ENCODE measurements around the gene RSPH9. TPM values are rescaled to one million over a fixed set of nuclear protein-coding genes. Genes with fewer than 3 reads are reported as not detected.
A peak's percentile ranks its signal among the peaks of the same experiment; 100 is the strongest.
"Not testable (repeated sequence)": the region's sequence is repeated elsewhere in the genome, so short reads cannot be mapped to it uniquely, and the experiment has no call there.

The RSPH9 gene
- total RNA-seq, 1 donor from 2014 or later = 0.63 TPM

GRCh38 chr6:43698584-43699349, 53.9 kb downstream of the RSPH9 start:
- H3K27ac Mint-ChIP-seq (ENCODE audit: unreplicated experiment) = peak overlapping the region; percentile 62

GRCh38 chr6:43699564-43700186, 54.8 kb downstream of the RSPH9 start:
- no peak overlapping the region for H3K4me3 Mint-ChIP-seq
- peaks cover 62% of the 10 kb centered on the region for H3K4me1 Mint-ChIP-seq
- no peak for DNase-seq (ENCODE audit: low read depth, low spot score)

More at GRCh38 chr6:43698584-43699349, 53.9 kb downstream of the RSPH9 start:
- Mint-ChIP-seq H3K4me1 (peaks cover 60% of the 10 kb centered on the region), H3K36me3 (ENCODE audit: low read depth) (no peaks in the 10 kb centered on the region), H3K27me3 (ENCODE audit: low read depth) (no peaks in the 10 kb centered on the region), H3K9me3 (no peaks in the 10 kb centered on the region), H3K4me3 (peak overlapping the region; percentile 25)
- no peak for TF ChIP-seq CTCF (conservative IDR thresholded peaks at IDR 0.05)
- DNase-seq (ENCODE audit: low read depth, low spot score) = no peak

GRCh38 chr6:43700939-43701560, 56.2 kb downstream of the RSPH9 start:
- not testable (repeated sequence) for H3K9me3 Mint-ChIP-seq; H3K27ac Mint-ChIP-seq (ENCODE audit: unreplicated experiment); H3K27me3 Mint-ChIP-seq (ENCODE audit: low read depth); H3K4me3 Mint-ChIP-seq; DNase-seq (ENCODE audit: low read depth, low spot score); H3K36me3 Mint-ChIP-seq (ENCODE audit: low read depth)
- peaks cover 60% of the 10 kb centered on the region for H3K4me1 Mint-ChIP-seq

More at GRCh38 chr6:43699564-43700186, 54.8 kb downstream of the RSPH9 start:
- no peak for TF ChIP-seq CTCF (conservative IDR thresholded peaks at IDR 0.05)
- Mint-ChIP-seq H3K27ac (ENCODE audit: unreplicated experiment) (peak overlapping the region; percentile 62), H3K9me3 (no peaks in the 10 kb centered on the region), H3K27me3 (ENCODE audit: low read depth) (no peaks in the 10 kb centered on the region), H3K36me3 (ENCODE audit: low read depth) (no peaks in the 10 kb centered on the region)

GRCh38 chr6:43702171-43702533, 57.3 kb downstream of the RSPH9 start:
- Mint-ChIP-seq H3K4me3 (peak overlapping the region; percentile 35), H3K9me3 (no peaks in the 10 kb centered on the region), H3K27me3 (ENCODE audit: low read depth) (no peaks in the 10 kb centered on the region), H3K36me3 (ENCODE audit: low read depth) (no peaks in the 10 kb centered on the region), H3K4me1 (peaks cover 68% of the 10 kb centered on the region), H3K27ac (ENCODE audit: unreplicated experiment) (peak overlapping the region; percentile 38)
- no peak for DNase-seq (ENCODE audit: low read depth, low spot score)
- TF ChIP-seq CTCF (conservative IDR thresholded peaks at IDR 0.05) = no peak

GRCh38 chr6:43702534-43703440, 58.0 kb downstream of the RSPH9 start:
- Mint-ChIP-seq H3K27ac (ENCODE audit: unreplicated experiment) (peak overlapping the region; percentile 38), H3K4me3 (peak overlapping the region; percentile 35), H3K9me3 (no peaks in the 10 kb centered on the region), H3K27me3 (ENCODE audit: low read depth) (no peaks in the 10 kb centered on the region), H3K4me1 (peaks cover 68% of the 10 kb centered on the region), H3K36me3 (ENCODE audit: low read depth) (no peaks in the 10 kb centered on the region)
- DNase-seq (ENCODE audit: low read depth, low spot score) = peak; percentile 62
- no peak for TF ChIP-seq CTCF (conservative IDR thresholded peaks at IDR 0.05)

Measured in neural crest cell (in vitro differentiated cells).